ENCODE data around the gene EPS8L3.
"Not testable (repeated sequence)": the region's sequence is repeated elsewhere in the genome, so short reads cannot be mapped to it uniquely, and the experiment has no call there.

Gene EPS8L3

DNA sequence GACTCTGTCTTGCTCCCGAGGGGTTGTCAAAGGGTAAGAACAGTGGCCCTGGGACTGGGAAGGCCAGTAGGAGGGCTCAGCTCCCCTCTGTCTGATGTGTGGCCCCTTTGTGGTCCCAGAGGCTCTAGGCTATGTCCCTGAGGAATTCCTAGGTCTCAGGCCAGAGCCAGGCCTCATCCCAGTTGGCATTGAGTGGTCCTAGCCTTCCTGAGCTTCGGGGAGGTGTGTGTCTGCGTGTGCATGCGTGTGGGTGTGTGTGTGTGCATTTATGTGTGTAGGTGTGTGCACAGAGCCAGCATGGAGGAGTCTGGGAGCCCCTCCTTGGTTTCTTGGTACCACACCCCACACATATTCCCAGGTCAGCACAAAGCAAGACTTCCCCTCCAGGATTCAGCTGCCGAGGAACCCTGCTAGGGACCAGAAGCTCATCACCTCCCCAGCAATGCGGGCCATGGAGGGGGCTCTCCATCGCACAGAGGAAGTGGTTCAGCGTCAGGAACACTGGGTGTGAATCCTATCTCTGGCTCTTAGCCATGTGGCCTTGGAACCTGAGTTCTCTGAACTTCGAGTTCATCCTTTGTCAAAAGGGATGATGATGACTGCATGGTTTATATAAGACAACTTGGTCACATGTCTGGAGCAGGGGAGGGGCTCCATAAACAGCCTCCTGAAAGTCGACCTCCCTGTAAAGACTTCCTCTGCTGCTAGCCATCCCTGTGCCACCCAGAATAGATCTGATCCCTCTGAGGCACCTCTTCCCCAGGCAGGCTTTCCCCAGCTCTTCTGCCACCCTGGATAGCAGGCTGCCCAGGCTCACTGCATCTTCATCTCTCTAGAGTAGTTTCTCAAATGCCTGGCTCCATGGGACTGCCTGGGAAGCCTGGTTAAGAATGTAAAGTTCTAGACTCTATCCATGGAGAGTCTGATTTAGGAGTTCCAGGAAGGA is 8.3 kb upstream of the EPS8L3 start:
- no peak for TF ChIP-seq JUND (IDR thresholded peaks at IDR 0.05; ENCODE audit: low read depth)
- in situ Hi-C loops (cut with HindIII; ENCODE audit: low pct_unique_long_range_greater_than_20kb, low sequenced_read_pairs) = no loop called here
- DNase-seq (ENCODE audit: low read depth in 1 of 2, low spot score in 1 of 2) = peak in 1 of 2 experiments; percentile 45

- TF ChIP-seq JUND (IDR thresholded peaks at IDR 0.05; ENCODE audit: low read depth) = no peak
- in situ Hi-C loops (cut with HindIII; ENCODE audit: low pct_unique_long_range_greater_than_20kb, low sequenced_read_pairs) = no loop called here
- no peak for DNase-seq (ENCODE audit: low read depth in 1 of 2, low spot score in 1 of 2)
Observed at GRCh38 chr1:109770331-109771095, 6.8 kb upstream of the EPS8L3 start.

DNA sequence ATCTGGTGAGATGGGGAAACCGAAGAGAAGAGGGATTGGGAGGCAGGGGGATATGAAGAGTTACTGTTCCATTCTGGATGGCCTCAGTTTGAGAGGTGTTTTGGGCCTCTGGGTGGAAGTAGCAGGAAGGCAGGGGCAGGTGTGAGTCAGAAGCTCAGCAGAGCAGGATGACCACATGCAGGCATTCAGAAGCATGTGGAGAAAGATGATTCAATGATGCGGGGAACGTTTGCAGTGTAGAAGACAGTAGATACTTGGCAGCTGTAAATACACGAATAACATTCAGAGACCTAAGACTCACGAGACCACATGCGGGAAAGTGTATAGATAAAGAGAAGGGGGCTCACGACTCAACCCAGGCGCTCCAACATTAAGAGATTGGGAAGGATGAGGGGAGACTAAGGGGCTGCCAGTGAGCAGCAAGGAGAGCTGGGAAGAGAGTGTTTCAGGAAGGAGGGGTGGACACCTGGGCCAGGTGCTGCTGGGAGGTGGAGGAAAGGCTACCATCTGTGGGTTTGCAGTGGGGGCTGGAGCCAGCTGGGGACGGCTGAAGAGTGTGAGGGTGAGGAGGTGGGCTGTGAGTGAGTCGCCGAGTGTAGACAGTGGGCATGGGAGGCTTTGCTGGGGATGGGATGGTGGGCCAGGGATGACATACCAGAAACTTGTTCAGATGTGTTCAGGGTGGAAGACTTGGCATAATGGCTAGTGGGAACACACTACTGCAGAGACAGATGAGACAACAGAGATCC is 5.8 kb upstream of the EPS8L3 start:
- no peak for TF ChIP-seq JUND (IDR thresholded peaks at IDR 0.05; ENCODE audit: low read depth)
- in situ Hi-C loops (cut with HindIII; ENCODE audit: low pct_unique_long_range_greater_than_20kb, low sequenced_read_pairs) = no loop called here
- no peak for DNase-seq (ENCODE audit: low read depth in 1 of 2, low spot score in 1 of 2)

DNA sequence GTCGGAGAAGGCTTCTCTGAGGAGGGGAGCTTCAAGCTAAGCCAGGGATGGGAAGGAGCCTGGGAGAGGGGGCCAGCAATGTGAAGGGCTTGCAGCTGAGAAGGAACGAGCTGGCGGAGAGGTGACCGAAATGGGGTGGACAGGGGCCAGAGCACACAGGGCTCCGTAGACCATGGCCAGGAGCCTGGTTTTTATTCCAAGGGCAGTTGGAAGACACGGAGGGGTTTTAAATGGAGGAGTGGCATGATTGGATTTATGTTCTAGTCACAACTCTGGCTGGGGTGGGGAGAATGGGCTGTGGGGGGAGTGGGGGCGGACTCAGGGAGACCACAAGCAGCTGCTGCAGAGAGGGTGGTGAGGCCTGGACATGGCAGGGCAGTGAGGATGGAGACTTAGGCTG is 5.1 kb upstream of the EPS8L3 start:
- no peak for DNase-seq (ENCODE audit: low read depth in 1 of 2, low spot score in 1 of 2)
- in situ Hi-C loops (cut with HindIII; ENCODE audit: low pct_unique_long_range_greater_than_20kb, low sequenced_read_pairs) = no loop called here
- no peak for TF ChIP-seq JUND (IDR thresholded peaks at IDR 0.05; ENCODE audit: low read depth)

DNA sequence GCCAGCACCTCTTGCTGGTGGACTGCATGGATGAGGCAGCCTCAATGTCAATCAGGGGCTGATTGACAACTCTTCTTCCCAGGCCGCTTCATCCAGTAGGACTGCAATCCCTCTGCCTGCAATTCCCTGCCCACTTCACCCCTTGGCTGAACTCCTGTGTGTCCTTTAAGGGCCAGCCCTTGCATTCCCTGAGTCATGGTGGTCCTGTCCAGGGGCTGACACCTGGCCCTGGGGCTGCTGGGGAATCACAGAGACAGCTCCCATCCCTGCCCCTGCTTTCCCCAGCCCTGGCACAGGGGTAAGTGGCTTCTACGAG is 4.6 kb upstream of the EPS8L3 start:
- DNase-seq (ENCODE audit: low read depth in 1 of 2, low spot score in 1 of 2) = no peak
- in situ Hi-C loops (cut with HindIII; ENCODE audit: low pct_unique_long_range_greater_than_20kb, low sequenced_read_pairs) = no loop called here
- no peak for TF ChIP-seq JUND (IDR thresholded peaks at IDR 0.05; ENCODE audit: low read depth)

GRCh38 chr1:109767637-109768334 is 4.1 kb upstream of the EPS8L3 start:
- DNase-seq (ENCODE audit: low read depth in 1 of 2, low spot score in 1 of 2) = no peak
- TF ChIP-seq JUND (IDR thresholded peaks at IDR 0.05; ENCODE audit: low read depth) = no peak
- in situ Hi-C loops (cut with HindIII; ENCODE audit: low pct_unique_long_range_greater_than_20kb, low sequenced_read_pairs) = no loop called here

DNA sequence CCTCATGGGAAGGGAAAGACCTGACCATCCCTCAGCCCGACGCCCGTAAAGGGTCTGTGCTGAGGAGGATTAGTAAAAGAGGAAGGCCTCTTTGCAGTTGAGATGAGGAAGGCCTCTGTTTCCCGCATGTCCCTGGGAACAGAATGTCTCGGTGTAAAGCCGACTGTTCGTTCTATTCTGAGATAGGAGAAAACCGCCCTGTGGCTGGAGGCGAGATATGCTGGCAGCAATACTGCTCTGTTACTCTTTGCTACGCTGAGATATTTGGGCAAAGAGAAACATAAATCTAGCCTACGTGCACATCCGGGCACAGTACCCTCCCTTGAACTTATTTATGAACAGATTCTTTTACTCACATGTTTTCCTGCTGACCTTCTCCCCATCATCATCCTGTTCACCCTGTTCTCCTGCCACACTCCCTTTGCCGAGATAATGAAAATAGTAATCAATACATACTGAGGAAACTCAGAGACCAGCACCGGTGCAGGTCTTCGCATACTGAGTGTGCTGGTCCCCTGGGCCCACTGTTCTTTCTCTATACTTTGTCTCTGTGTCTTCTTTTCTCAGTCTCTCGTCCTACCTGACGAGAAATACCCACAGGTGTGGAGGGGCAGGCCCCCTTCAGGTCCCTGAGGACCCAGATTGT is 3.4 kb upstream of the EPS8L3 start:
- DNase-seq (ENCODE audit: low read depth in 1 of 2, low spot score in 1 of 2); in situ Hi-C loops (cut with HindIII; ENCODE audit: low pct_unique_long_range_greater_than_20kb, low sequenced_read_pairs): not testable (repeated sequence)

DNA sequence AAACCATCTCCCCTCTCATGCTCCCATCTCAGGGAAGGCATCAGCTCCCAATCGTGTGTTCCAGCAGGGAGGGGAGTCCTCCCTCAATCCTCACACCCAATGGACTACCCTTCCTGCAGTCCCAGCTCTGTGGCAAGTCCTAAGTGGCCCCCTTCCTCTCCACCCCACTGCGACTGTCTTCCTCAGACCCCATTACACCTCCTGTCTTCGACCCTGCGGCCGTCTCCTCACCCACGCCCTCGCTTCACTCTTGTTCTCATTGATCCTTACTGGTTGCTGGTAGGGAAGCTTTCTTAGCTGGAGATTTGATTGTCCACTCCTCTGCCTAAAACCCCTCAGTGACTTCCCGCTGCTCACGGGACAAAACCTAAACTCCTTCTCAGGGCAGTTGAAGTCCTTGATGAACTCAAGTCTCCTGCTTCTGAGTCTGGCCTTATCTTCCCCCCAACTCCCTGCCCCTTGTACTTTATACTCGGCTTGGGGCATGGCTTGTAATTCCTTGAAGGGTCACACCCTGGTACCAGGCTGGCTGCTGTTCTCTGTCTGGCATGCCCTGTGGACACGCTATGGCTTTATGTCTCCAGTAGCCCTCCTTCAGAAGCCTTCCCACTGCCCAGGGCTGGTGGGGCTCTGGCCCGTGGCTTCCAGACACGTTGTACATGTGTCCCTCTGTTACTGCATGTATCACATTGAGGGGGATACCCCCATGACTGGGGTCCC is 2.3 kb upstream of the EPS8L3 start:
- no peak for TF ChIP-seq JUND (IDR thresholded peaks at IDR 0.05; ENCODE audit: low read depth)
- no peak for DNase-seq (ENCODE audit: low read depth in 1 of 2, low spot score in 1 of 2)
- in situ Hi-C loops (cut with HindIII; ENCODE audit: low pct_unique_long_range_greater_than_20kb, low sequenced_read_pairs) = no loop called here

DNA sequence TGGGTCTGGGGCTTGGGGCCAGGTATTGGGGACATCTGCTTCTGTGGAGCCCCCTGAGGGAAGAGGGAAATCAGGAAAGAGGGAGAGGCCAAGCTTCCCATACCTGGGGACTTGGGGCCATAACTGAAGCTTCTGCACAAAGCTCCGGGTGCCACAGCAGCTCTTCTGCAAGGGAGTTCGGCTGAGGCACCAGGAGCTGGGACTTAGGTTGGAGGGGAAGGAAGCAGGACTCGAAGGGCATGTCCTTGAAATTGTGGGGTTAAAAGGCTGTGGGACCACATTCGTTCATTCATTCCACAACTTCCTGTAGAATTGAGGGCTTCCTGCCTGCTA is 1.7 kb upstream of the EPS8L3 start:
- no peak for DNase-seq (ENCODE audit: low read depth in 1 of 2, low spot score in 1 of 2)
- in situ Hi-C loops (cut with HindIII; ENCODE audit: low pct_unique_long_range_greater_than_20kb, low sequenced_read_pairs) = no loop called here

GRCh38 chr1:109764561-109765482 is 1.1 kb upstream of the EPS8L3 start:
- no peak for DNase-seq (ENCODE audit: low read depth in 1 of 2, low spot score in 1 of 2)
- no peak for TF ChIP-seq JUND (IDR thresholded peaks at IDR 0.05; ENCODE audit: low read depth)
- in situ Hi-C loops (cut with HindIII; ENCODE audit: low pct_unique_long_range_greater_than_20kb, low sequenced_read_pairs) = no loop called here

More for the DNA sequence above, 1.7 kb upstream of the EPS8L3 start:
- no peak for TF ChIP-seq JUND (IDR thresholded peaks at IDR 0.05; ENCODE audit: low read depth)
